Neural cell (in vitro differentiated cells): ENCODE data around the gene TENT5C.

Experiments used
- CTCF ChIP-seq: fragments of 450-650 bp; IDR thresholded peaks from 2 replicates; pipeline ENCODE4 v1.5.1; 2014; ENCODE audit warnings: antibody characterized with exemption, mild to moderate bottlenecking, moderate library complexity; ENCODE audit not compliant: poor library complexity, severe bottlenecking
- EZH2 ChIP-seq: fragments of 200-600, 300-800 bp; shearing (Covaris generic), sonication (generic); IDR thresholded peaks from 2 replicates; pipeline ENCODE4 v1.6.1; 2014; ENCODE audit warnings: antibody characterized with exemption, low read length, borderline replicate concordance, mild to moderate bottlenecking; ENCODE audit not compliant: insufficient read depth, poor library complexity, severe bottlenecking
- TF ChIP-seq, protein P1 (sequence below): IDR thresholded peaks from 2 replicates; pipeline ENCODE4 v1.6.1; 2012; ENCODE audit warnings: borderline replicate concordance

- TF ChIP-seq CTCF, result no peak
- no peak for TF ChIP-seq EZH2
- TF ChIP-seq, protein P1, sequence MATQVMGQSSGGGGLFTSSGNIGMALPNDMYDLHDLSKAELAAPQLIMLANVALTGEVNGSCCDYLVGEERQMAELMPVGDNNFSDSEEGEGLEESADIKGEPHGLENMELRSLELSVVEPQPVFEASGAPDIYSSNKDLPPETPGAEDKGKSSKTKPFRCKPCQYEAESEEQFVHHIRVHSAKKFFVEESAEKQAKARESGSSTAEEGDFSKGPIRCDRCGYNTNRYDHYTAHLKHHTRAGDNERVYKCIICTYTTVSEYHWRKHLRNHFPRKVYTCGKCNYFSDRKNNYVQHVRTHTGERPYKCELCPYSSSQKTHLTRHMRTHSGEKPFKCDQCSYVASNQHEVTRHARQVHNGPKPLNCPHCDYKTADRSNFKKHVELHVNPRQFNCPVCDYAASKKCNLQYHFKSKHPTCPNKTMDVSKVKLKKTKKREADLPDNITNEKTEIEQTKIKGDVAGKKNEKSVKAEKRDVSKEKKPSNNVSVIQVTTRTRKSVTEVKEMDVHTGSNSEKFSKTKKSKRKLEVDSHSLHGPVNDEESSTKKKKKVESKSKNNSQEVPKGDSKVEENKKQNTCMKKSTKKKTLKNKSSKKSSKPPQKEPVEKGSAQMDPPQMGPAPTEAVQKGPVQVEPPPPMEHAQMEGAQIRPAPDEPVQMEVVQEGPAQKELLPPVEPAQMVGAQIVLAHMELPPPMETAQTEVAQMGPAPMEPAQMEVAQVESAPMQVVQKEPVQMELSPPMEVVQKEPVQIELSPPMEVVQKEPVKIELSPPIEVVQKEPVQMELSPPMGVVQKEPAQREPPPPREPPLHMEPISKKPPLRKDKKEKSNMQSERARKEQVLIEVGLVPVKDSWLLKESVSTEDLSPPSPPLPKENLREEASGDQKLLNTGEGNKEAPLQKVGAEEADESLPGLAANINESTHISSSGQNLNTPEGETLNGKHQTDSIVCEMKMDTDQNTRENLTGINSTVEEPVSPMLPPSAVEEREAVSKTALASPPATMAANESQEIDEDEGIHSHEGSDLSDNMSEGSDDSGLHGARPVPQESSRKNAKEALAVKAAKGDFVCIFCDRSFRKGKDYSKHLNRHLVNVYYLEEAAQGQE, result no peak
Measured at GRCh38 chr1:117565076-117565556, 40.7 kb upstream of the TENT5C start.
